HL-60 (cell line): ENCODE measurements around the gene ARMH2.

Experiments used
- DNase-seq, 2 experiments: peaks; one replicate each; pipeline ENCODE4 v3.0.0-alpha.2; 2010 to 2020; ENCODE audit warnings: low read depth in 1 of 2, low spot score in 1 of 2
- H3K27ac ChIP-seq: fragments of 250-450 bp; sonication (Bioruptor Pico); replicated peaks from 2 replicates; pipeline ENCODE4 v1.5.1; 2020; ENCODE audit warnings: mild to moderate bottlenecking, moderate library complexity
- H3K27me3 ChIP-seq: fragments of 250-450 bp; sonication (Bioruptor Pico); 2 replicates; pipeline ENCODE4 v1.5.1; 2021; ENCODE audit warnings: mild to moderate bottlenecking, moderate library complexity; ENCODE audit not compliant: insufficient read depth, poor library complexity, severe bottlenecking
- H3K4me3 ChIP-seq: replicated peaks from 2 replicates; pipeline ENCODE4 v1.5.1; 2011; ENCODE audit warnings: mild to moderate bottlenecking, control low read depth, low read length; ENCODE audit not compliant: insufficient read depth
- GABPA ChIP-seq: IDR thresholded peaks from 2 replicates; pipeline ENCODE4 v1.6.1; 2012; ENCODE audit warnings: low read depth
- POLR2AphosphoS5 ChIP-seq: IDR thresholded peaks from 2 replicates; pipeline ENCODE4 v1.6.1; 2012; ENCODE audit warnings: low read depth
- SPI1 ChIP-seq: IDR thresholded peaks from 2 replicates; pipeline ENCODE4 v1.6.1; 2012; ENCODE audit warnings: low read depth, mild to moderate bottlenecking, borderline replicate concordance
- TF ChIP-seq, protein P1 (sequence below): IDR thresholded peaks from 2 replicates; pipeline ENCODE4 v1.6.1; 2012; ENCODE audit warnings: low read depth; ENCODE audit not compliant: insufficient replicate concordance
- TF ChIP-seq, protein P2 (sequence below): IDR thresholded peaks from one replicate; pipeline ENCODE4 v1.5.1; 2011; ENCODE audit warnings: low read length, control low read depth, inconsistent platforms; ENCODE audit not compliant: insufficient read depth

ARMH2 gene

DNA sequence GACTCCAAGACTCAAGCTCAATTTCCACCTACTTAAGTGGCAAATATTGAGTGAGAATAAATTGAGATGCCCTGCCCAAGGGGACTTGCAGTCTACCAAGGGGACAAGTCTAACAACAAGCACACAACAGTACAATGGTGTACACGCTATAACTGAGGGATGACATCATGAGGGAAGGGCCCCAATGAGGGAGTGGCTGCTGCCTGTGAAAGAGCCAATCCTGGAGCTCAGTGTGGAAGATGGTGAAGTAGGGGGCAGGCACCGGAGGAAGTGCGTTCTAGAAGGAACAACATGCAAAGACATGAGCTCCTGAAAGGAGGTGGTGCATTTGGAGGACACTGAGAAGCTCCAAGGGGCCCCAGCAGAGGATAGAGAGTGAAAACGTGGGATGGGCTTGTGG lies 46.9 kb upstream of the ARMH2 start:
- TF ChIP-seq SPI1 (no peak), GABPA (no peak), POLR2AphosphoS5 (no peak)
- TF ChIP-seq, protein P1, sequence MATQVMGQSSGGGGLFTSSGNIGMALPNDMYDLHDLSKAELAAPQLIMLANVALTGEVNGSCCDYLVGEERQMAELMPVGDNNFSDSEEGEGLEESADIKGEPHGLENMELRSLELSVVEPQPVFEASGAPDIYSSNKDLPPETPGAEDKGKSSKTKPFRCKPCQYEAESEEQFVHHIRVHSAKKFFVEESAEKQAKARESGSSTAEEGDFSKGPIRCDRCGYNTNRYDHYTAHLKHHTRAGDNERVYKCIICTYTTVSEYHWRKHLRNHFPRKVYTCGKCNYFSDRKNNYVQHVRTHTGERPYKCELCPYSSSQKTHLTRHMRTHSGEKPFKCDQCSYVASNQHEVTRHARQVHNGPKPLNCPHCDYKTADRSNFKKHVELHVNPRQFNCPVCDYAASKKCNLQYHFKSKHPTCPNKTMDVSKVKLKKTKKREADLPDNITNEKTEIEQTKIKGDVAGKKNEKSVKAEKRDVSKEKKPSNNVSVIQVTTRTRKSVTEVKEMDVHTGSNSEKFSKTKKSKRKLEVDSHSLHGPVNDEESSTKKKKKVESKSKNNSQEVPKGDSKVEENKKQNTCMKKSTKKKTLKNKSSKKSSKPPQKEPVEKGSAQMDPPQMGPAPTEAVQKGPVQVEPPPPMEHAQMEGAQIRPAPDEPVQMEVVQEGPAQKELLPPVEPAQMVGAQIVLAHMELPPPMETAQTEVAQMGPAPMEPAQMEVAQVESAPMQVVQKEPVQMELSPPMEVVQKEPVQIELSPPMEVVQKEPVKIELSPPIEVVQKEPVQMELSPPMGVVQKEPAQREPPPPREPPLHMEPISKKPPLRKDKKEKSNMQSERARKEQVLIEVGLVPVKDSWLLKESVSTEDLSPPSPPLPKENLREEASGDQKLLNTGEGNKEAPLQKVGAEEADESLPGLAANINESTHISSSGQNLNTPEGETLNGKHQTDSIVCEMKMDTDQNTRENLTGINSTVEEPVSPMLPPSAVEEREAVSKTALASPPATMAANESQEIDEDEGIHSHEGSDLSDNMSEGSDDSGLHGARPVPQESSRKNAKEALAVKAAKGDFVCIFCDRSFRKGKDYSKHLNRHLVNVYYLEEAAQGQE: no peak
- TF ChIP-seq, protein P2, sequence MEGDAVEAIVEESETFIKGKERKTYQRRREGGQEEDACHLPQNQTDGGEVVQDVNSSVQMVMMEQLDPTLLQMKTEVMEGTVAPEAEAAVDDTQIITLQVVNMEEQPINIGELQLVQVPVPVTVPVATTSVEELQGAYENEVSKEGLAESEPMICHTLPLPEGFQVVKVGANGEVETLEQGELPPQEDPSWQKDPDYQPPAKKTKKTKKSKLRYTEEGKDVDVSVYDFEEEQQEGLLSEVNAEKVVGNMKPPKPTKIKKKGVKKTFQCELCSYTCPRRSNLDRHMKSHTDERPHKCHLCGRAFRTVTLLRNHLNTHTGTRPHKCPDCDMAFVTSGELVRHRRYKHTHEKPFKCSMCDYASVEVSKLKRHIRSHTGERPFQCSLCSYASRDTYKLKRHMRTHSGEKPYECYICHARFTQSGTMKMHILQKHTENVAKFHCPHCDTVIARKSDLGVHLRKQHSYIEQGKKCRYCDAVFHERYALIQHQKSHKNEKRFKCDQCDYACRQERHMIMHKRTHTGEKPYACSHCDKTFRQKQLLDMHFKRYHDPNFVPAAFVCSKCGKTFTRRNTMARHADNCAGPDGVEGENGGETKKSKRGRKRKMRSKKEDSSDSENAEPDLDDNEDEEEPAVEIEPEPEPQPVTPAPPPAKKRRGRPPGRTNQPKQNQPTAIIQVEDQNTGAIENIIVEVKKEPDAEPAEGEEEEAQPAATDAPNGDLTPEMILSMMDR: no peak
- Histone ChIP-seq H3K27me3 (no peaks in the 10 kb centered on the region), H3K27ac (no peak overlapping the region), H3K4me3 (no peak overlapping the region)
- DNase-seq: no peak

DNA sequence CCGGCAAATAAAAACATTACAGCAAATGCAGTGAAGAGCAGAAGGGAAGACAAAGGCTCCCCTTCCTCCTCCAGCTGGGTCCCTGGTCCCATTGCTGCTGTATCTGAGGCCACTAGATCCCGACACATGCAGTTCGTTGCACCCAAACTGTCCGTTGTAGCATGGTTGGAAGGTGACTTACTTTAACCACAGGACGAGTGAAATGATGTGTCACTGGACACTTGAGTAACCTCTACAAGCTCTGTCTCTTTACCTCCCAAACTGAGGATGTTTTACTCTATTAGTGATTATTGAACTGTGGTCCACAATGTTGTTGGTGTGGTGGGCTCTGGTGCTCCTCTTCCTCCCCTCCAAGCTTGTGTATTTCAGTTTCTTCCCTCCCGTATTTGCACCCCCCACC lies 46.2 kb upstream of the ARMH2 start:
- DNase-seq: no peak
- Histone ChIP-seq H3K27ac (no peak overlapping the region), H3K27me3 (no peaks in the 10 kb centered on the region), H3K4me3 (no peak overlapping the region)
- TF ChIP-seq POLR2AphosphoS5: no peak
- TF ChIP-seq, protein P1: no peak
- no peak for TF ChIP-seq SPI1
- TF ChIP-seq GABPA: no peak
- TF ChIP-seq, protein P2: no peak

DNA sequence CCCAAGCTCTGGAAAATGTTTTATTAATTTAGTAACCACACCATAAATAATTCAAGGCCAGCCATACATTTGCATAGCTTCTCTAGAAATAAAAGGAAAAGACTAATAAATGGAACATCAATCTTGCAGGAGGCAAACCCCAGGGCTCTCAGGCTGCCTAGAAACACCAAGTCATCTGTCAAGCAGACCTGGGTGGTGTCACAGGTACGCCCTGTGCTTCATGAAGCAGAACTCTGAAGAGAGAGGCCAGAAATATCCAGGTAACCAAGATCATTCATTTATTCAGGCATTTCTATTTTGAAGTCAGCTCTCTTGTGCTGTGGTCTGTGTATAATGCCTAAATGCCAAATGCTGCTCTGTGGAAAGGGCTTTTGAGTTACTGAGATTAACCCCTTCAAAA lies 45.3 kb upstream of the ARMH2 start:
- no peak for DNase-seq
- TF ChIP-seq, protein P1: no peak
- TF ChIP-seq GABPA (no peak), POLR2AphosphoS5 (no peak), SPI1 (no peak)
- TF ChIP-seq, protein P2: no peak
- no peak overlapping the region for H3K4me3 ChIP-seq
- H3K27me3 ChIP-seq: no peaks in the 10 kb centered on the region
- H3K27ac ChIP-seq: no peak overlapping the region
